ENCODE results near the gene HLA-DQB2. TPM values are rescaled to one million over a fixed set of nuclear protein-coding genes. Genes with fewer than 3 reads are reported as not detected.
A peak's percentile ranks its signal among the peaks of the same experiment; 100 is the strongest.
"Not testable (repeated sequence)": the region's sequence is repeated elsewhere in the genome, so short reads cannot be mapped to it uniquely, and the experiment has no call there.

HLA-DQB2 gene
- not detected in 2 replicates for total RNA-seq (2014; rRNA removed; shearing (Covaris generic); ENCODE audit: low replicate concordance)

- no peak for DNase-seq (ENCODE audit: low read depth)
These were observed at the start of gene HLA-DQB2 for GRCh38 chr6:32763421-32763820. Gene HLA-DQB2 (minus strand): TSS chr6:32763532. CDS start chr6:32763470, 62 bp downstream.

GRCh38 chr6:32809171-32809570 lies 45.8 kb upstream of the HLA-DQB2 start:
- in situ Hi-C loops (cut with HindIII; ENCODE audit: low pct_unique_long_range_greater_than_20kb, low sequenced_read_pairs) = no loop called here
- DNase-seq (ENCODE audit: low read depth) = no peak

More at GRCh38 chr6:32763421-32763820, at the start of gene HLA-DQB2:
- in situ Hi-C loops (cut with HindIII; ENCODE audit: low pct_unique_long_range_greater_than_20kb, low sequenced_read_pairs) = no loop called here

GRCh38 chr6:32807020-32807580 lies 43.8 kb upstream of the HLA-DQB2 start:
- in situ Hi-C loops (cut with HindIII; ENCODE audit: low pct_unique_long_range_greater_than_20kb, low sequenced_read_pairs) = no loop called here
- no peak for DNase-seq (ENCODE audit: low read depth)

GRCh38 chr6:32805404-32805803 lies 42.1 kb upstream of the HLA-DQB2 start:
- in situ Hi-C loops (cut with HindIII; ENCODE audit: low pct_unique_long_range_greater_than_20kb, low sequenced_read_pairs); DNase-seq (ENCODE audit: low read depth): not testable (repeated sequence)

- no peak for DNase-seq (ENCODE audit: low read depth)
- in situ Hi-C loops (cut with HindIII; ENCODE audit: low pct_unique_long_range_greater_than_20kb, low sequenced_read_pairs) = no loop called here
These were observed 40.1 kb upstream of the HLA-DQB2 start for GRCh38 chr6:32803416-32803815.

- in situ Hi-C loops (cut with HindIII; ENCODE audit: low pct_unique_long_range_greater_than_20kb, low sequenced_read_pairs) = no loop called here
- DNase-seq (ENCODE audit: low read depth) = no peak
These were observed 36.4 kb upstream of the HLA-DQB2 start for GRCh38 chr6:32799740-32800139.

GRCh38 chr6:32799168-32799567 lies 35.8 kb upstream of the HLA-DQB2 start:
- in situ Hi-C loops (cut with HindIII; ENCODE audit: low pct_unique_long_range_greater_than_20kb, low sequenced_read_pairs) = no loop called here
- no peak for DNase-seq (ENCODE audit: low read depth)

GRCh38 chr6:32796848-32797776 lies 33.8 kb upstream of the HLA-DQB2 start:
- in situ Hi-C loops (cut with HindIII; ENCODE audit: low pct_unique_long_range_greater_than_20kb, low sequenced_read_pairs) = no loop called here
- DNase-seq (ENCODE audit: low read depth) = peak; percentile 43

GRCh38 chr6:32794510-32794909 lies 31.2 kb upstream of the HLA-DQB2 start:
- in situ Hi-C loops (cut with HindIII; ENCODE audit: low pct_unique_long_range_greater_than_20kb, low sequenced_read_pairs) = no loop called here
- no peak for DNase-seq (ENCODE audit: low read depth)

GRCh38 chr6:32792901-32793435 lies 29.6 kb upstream of the HLA-DQB2 start:
- DNase-seq (ENCODE audit: low read depth) = no peak
- in situ Hi-C loops (cut with HindIII; ENCODE audit: low pct_unique_long_range_greater_than_20kb, low sequenced_read_pairs) = no loop called here

GRCh38 chr6:32790306-32790705 lies 27.0 kb upstream of the HLA-DQB2 start:
- DNase-seq (ENCODE audit: low read depth) = no peak
- in situ Hi-C loops (cut with HindIII; ENCODE audit: low pct_unique_long_range_greater_than_20kb, low sequenced_read_pairs) = no loop called here

- DNase-seq (ENCODE audit: low read depth) = peak; percentile 56
- in situ Hi-C loops (cut with HindIII; ENCODE audit: low pct_unique_long_range_greater_than_20kb, low sequenced_read_pairs) = no loop called here
These were observed 22.6 kb upstream of the HLA-DQB2 start for GRCh38 chr6:32785781-32786533.

- in situ Hi-C loops (cut with HindIII; ENCODE audit: low pct_unique_long_range_greater_than_20kb, low sequenced_read_pairs); DNase-seq (ENCODE audit: low read depth): not testable (repeated sequence)
These were observed 19.6 kb upstream of the HLA-DQB2 start for GRCh38 chr6:32782923-32783322.

GRCh38 chr6:32779036-32779435 lies 15.7 kb upstream of the HLA-DQB2 start:
- in situ Hi-C loops (cut with HindIII; ENCODE audit: low pct_unique_long_range_greater_than_20kb, low sequenced_read_pairs) = no loop called here
- DNase-seq (ENCODE audit: low read depth) = no peak

GRCh38 chr6:32775071-32775470 lies 11.7 kb upstream of the HLA-DQB2 start:
- in situ Hi-C loops (cut with HindIII; ENCODE audit: low pct_unique_long_range_greater_than_20kb, low sequenced_read_pairs) = no loop called here
- DNase-seq (ENCODE audit: low read depth) = no peak

- DNase-seq (ENCODE audit: low read depth) = no peak
- in situ Hi-C loops (cut with HindIII; ENCODE audit: low pct_unique_long_range_greater_than_20kb, low sequenced_read_pairs) = no loop called here
These were observed 11.1 kb upstream of the HLA-DQB2 start for GRCh38 chr6:32774426-32774825.

- no peak for DNase-seq (ENCODE audit: low read depth)
- in situ Hi-C loops (cut with HindIII; ENCODE audit: low pct_unique_long_range_greater_than_20kb, low sequenced_read_pairs) = no loop called here
These were observed 9.3 kb upstream of the HLA-DQB2 start for GRCh38 chr6:32772656-32773055.

GRCh38 chr6:32764048-32764447 lies 716 bp upstream of the HLA-DQB2 start:
- in situ Hi-C loops (cut with HindIII; ENCODE audit: low pct_unique_long_range_greater_than_20kb, low sequenced_read_pairs) = no loop called here
- DNase-seq (ENCODE audit: low read depth) = no peak

GRCh38 chr6:32761548-32761947 lies 1.8 kb downstream of the HLA-DQB2 start:
- in situ Hi-C loops (cut with HindIII; ENCODE audit: low pct_unique_long_range_greater_than_20kb, low sequenced_read_pairs) = no loop called here
- DNase-seq (ENCODE audit: low read depth) = no peak

All from Caki2 (cell line).